ENCODE results near the gene MPHOSPH9. TPM values are rescaled to one million over a fixed set of nuclear protein-coding genes. Genes with fewer than 3 reads are reported as not detected.

The MPHOSPH9 gene
- total and polyA plus RNA-seq, 7 donors: 4.2 to 47.6 (median 17.4) TPM

DNA sequence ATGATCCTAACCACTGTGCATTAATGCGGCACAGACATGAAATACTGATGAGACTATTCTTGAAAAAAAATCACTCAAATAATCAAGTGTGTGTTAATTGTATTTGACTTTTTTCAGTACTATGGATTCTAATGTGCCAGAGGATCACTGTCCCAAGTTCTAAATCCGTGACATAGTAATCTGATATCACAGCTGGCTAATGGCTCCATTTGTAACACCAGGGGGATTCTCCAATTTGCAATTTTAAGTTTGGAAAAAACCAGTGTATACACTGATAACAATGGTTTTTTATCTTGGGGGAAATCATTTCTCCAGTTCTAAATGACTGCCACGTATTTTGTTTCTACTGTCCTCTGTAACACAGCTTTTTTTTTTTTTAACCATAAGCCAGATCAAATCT is 33.0 kb downstream of the MPHOSPH9 start:
- H3K36me3 ChIP-seq: peaks cover 0 to 45% (median 5%) of the 10 kb centered on the region in 4 donors
- H3K27me3 ChIP-seq: no peaks in the 10 kb centered on the region
- intact Hi-C loops (cut with DNase I): no loop called here
- TF ChIP-seq POLR2AphosphoS5 (IDR thresholded peaks at IDR 0.05) (no peak), CTCF (IDR thresholded peaks at IDR 0.05) (no peak), POLR2A (IDR thresholded peaks at IDR 0.05) (no peak), EP300 (IDR thresholded peaks at IDR 0.05) (no peak)
- no peak overlapping the region for H3K4me3 ChIP-seq
- H3K27ac ChIP-seq: no peak overlapping the region
- WGBS, 2 donors: 92 to 95% methylated on average over 3 of the region's 3 CpGs
- no peaks in the 10 kb centered on the region for H3K9me3 ChIP-seq
- DNase-seq: no peak
- no peaks in the 10 kb centered on the region for H3K4me1 ChIP-seq

- DNase-seq: no peak
- no peaks in the 10 kb centered on the region for H3K27me3 ChIP-seq
- H3K4me1 ChIP-seq: no peaks in the 10 kb centered on the region
- H3K4me3 ChIP-seq: no peak overlapping the region
- peaks cover 0 to 62% (median 10%) of the 10 kb centered on the region in 4 donors for H3K36me3 ChIP-seq
- no peaks in the 10 kb centered on the region for H3K9me3 ChIP-seq
- intact Hi-C loops (cut with DNase I): no loop called here
- TF ChIP-seq EP300 (IDR thresholded peaks at IDR 0.05) (no peak), CTCF (IDR thresholded peaks at IDR 0.05) (no peak), POLR2A (IDR thresholded peaks at IDR 0.05) (no peak), POLR2AphosphoS5 (IDR thresholded peaks at IDR 0.05) (no peak)
- no peak overlapping the region for H3K27ac ChIP-seq
- WGBS, 2 donors: 94 to 96% methylated on average over 6 of the region's 6 CpGs
Measured at GRCh38 chr12:123187637-123188036, 45.3 kb downstream of the MPHOSPH9 start.

DNA sequence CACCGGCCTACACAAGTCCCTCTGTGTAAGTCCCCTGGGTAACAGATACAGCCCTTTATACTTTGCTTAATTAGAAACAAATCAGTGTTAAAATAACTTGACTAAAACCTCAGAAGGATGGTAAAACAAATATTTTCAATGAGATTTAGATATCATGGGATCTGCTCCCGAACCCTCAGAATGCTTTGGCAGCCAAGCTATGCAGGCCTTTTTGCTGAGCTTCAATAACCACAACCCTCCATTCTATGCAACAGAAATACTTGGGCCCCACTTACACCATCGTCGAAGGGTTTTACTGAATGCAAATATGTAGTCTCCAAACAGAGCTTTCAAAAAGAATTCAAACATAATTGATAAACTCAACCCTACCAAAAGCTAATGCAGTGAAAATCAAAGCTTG is 52.8 kb downstream of the MPHOSPH9 start:
- no peak for TF ChIP-seq EP300 (IDR thresholded peaks at IDR 0.05)
- TF ChIP-seq POLR2A (IDR thresholded peaks at IDR 0.05): no peak
- no peak for TF ChIP-seq CTCF (IDR thresholded peaks at IDR 0.05)
- TF ChIP-seq POLR2AphosphoS5 (IDR thresholded peaks at IDR 0.05): no peak
- Histone ChIP-seq H3K27me3 (no peaks in the 10 kb centered on the region), H3K9me3 (no peaks in the 10 kb centered on the region), H3K4me3 (no peak overlapping the region), H3K36me3 (peaks cover 0 to 50% (median 3%) of the 10 kb centered on the region in 4 donors), H3K27ac (no peak overlapping the region), H3K4me1 (no peaks in the 10 kb centered on the region)
- intact Hi-C loops (cut with DNase I): no loop called here
- 91% methylated on average over 4 of the region's 4 CpGs for WGBS, 2 donors
- DNase-seq: no peak

DNA sequence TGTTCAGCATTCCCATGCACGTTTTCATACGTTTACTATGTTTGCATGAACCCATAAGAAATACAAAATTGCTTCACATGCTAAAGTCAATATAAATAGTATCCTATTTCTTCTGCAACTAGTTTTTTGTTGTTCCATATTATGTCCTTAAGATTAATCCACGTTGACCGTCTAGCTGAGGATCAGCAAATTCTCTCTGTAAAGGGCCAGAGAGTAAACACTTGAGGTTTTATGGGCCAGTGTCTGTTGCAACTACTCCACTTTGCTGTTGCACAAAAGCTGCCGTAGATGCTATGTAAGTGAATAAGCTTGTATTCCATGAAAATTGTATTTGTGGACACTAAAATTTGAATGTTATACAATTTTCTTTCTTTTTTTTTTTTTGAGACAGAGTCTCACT is 61.0 kb downstream of the MPHOSPH9 start:
- Histone ChIP-seq H3K27ac (no peak overlapping the region), H3K27me3 (no peaks in the 10 kb centered on the region), H3K4me3 (no peak overlapping the region), H3K36me3 (peaks cover 0 to 16% (median 0%) of the 10 kb centered on the region in 4 donors), H3K9me3 (no peaks in the 10 kb centered on the region), H3K4me1 (no peaks in the 10 kb centered on the region)
- WGBS, 2 donors: 71 to 84% methylated on average over 5 of the region's 5 CpGs
- intact Hi-C loops (cut with DNase I): no loop called here
- no peak for TF ChIP-seq POLR2A (IDR thresholded peaks at IDR 0.05)
- TF ChIP-seq CTCF (IDR thresholded peaks at IDR 0.05): no peak
- TF ChIP-seq EP300 (IDR thresholded peaks at IDR 0.05): no peak
- no peak for TF ChIP-seq POLR2AphosphoS5 (IDR thresholded peaks at IDR 0.05)
- DNase-seq: no peak

GRCh38 chr12:123167329-123167728 is 65.6 kb downstream of the MPHOSPH9 start:
- Histone ChIP-seq H3K27me3 (no peaks in the 10 kb centered on the region), H3K4me3 (no peak overlapping the region), H3K27ac (no peak overlapping the region), H3K4me1 (no peaks in the 10 kb centered on the region), H3K9me3 (no peaks in the 10 kb centered on the region), H3K36me3 (peaks cover 0 to 34% (median 12%) of the 10 kb centered on the region in 4 donors)
- TF ChIP-seq POLR2AphosphoS5 (IDR thresholded peaks at IDR 0.05) (no peak), CTCF (IDR thresholded peaks at IDR 0.05) (no peak), EP300 (IDR thresholded peaks at IDR 0.05) (no peak), POLR2A (IDR thresholded peaks at IDR 0.05) (no peak)
- intact Hi-C loops (cut with DNase I): no loop called here
- no peak for DNase-seq
- WGBS, 2 donors: 47 to 93% methylated on average over 2 of the region's 2 CpGs

Measured in sigmoid colon (tissue), 7 donors.